Cardiac ventricle fibroblast (primary cell): ENCODE results near the gene WBP1L. TPM values are rescaled to one million over a fixed set of nuclear protein-coding genes. Genes with fewer than 3 reads are reported as not detected.

ENCODE experiments used
- total RNA-seq: library from RNA; depleted of rRNA; stranded (reverse); fragments of >200 nt; gene quantifications from 2 replicates; pipeline ENCODE4 v1.2.3, GENCODE V29; 2015

The WBP1L gene
- 53.9 and 83.6 TPM in 2 replicates for total RNA-seq

GRCh38 chr10:102743588-102744373 is at the start of gene WBP1L:
Gene WBP1L, plus strand, starts transcription at chr10:102743948. Its CDS starts 106 bp downstream, at chr10:102744054.

DNA sequence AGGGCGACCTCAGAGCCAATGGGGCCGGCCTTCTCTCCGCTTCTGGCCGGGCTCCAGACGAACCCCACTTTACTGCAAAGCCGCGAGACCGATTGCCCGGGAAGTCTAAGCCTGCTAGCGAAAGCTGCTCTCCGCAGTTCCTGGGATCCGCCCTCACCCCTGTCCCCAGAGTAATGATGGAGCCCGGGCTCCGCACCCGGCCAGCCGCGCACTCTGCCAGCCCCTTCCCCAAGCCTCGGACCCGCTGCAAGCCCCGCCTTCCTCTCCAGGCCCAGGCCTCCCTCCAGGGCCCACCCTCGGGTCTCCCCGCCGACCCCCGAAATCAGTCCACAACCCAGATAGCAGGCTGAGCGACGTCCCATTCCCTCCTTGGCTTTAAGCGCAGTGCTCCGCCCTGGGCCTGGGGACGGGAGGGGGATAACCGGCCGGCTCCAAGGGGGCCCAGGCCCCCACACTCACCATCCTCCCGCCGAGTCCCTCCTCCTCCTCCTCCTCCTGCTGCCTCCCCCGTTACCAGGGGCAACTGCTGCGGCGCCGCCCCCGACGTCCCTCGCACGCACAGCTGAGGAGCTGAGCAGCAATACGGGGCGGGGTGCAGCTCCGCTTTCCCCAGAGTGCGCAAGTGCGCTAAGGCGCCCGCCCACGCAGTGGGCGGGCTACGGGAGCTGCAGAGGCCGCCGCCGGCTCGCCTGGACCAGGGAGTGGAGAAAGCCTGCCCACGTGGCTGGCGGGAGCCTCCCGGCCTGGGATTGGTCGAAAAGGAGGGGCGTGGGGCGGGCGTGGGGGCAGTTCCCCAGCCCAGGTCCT is 29.7 kb upstream of the WBP1L start, which contains the start of gene ARL3:
TSS of gene ARL3 (minus strand) at position 584 of the 807 bp plus-strand sequence. CDS start at position 462, 122 bp downstream.

DNA sequence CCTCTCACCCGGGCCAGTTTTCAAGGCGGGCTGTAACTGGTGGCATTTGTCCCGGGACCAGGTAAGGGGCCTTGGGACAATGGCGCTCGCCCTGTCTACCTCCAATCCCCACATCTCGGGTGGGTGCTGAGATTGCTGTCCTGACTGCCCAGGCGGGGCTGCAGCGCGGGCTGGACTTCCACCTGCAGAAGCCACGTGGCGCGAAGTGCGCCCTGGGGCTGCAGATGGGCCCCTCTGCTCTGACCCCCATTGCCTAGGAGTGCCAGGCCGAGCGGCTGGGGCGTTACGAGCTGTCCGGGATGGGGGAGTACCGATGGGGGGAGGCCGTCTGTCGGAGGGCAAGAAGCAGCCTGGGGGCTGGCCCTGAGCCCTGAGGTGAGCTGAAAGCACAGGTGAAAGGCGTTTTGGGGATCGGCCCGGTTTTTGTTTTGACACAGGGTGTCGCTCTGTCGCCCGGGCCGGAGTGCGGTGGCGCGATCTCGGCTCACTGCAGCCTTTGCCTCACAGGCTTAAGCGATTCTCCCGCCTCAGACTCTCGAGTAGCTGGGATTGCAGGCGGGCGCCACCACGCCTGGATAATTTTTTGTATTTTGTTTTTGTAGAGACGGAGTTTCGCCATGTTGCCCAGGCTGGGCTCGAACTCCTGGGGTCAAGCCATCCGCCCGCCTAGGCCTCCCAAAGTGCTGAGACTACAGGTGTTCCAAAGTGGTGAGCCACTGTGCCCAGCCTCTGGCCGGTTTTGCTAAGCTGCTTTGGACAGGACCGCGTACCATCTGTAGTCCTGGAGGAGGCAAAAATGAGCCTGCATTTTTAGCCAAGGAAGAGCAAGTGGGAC is 28.9 kb upstream of the WBP1L start, which contains the start of gene SFXN2:
TSS of gene SFXN2 (plus strand) at position 16 of the 835 bp plus-strand sequence. CDS start 12,001 bp downstream, outside the sequence.

DNA sequence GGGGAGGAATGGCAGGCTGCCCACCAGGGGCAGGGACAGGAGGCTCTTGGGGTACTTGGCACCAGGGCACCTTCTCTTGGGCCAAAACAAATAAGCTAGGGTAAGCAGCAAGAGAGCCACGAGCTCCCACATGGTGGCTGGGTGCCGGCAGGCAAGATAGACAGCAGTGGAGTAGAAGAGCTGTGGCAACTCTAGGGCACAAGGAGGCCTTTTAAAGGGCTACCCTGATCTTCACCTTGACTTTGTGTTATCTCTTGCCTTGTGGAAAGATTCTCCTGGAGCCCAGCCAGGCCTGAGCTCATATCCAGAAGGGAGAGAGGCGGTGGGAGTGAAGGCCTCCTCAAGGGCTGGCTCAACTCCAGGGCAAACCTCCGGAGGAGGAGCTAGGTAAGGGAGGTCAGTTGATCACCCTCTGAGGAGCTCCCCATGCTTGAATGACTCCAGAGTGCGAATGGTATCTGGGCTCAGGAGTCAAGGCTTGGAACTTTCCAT is 93.5 kb downstream of the WBP1L start, which contains the start of gene CYP17A1:
TSS of gene CYP17A1 (minus strand) at position 184 of the 492 bp plus-strand sequence. CDS start at position 132, 52 bp downstream.

Other genes with a start within 250 kb of the WBP1L start
- 69.9 and 73.5 TPM in 2 replicates for gene ACTR1A, start 241.2 kb upstream of the WBP1L start, total RNA-seq
- gene SUFU, start 240.0 kb upstream of the WBP1L start, total RNA-seq, result 15.1 and 16.8 TPM in 2 replicates
- gene TRIM8, start 99.5 kb upstream of the WBP1L start, total RNA-seq, result 185 and 199 TPM in 2 replicates
- gene ARL3, start 29.6 kb upstream of the WBP1L start, total RNA-seq, result 5.3 and 7.2 TPM in 2 replicates
- 1.3 and 6.8 TPM in 2 replicates for gene SFXN2, start 29.3 kb upstream of the WBP1L start, total RNA-seq
- gene CYP17A1, start 93.5 kb downstream of the WBP1L start, total RNA-seq, result not detected in 2 replicates
- gene BORCS7, start 110.3 kb downstream of the WBP1L start, total RNA-seq, result 8.2 and 17.5 TPM in 2 replicates
- 0.59 TPM in 1 of 2 replicates, not detected in the other for gene AS3MT, start 125.5 kb downstream of the WBP1L start, total RNA-seq
- 5.7 and 9.3 TPM in 2 replicates for gene CNNM2, start 174.3 kb downstream of the WBP1L start, total RNA-seq